B cell (primary cell): ENCODE measurements around the gene GABRG3. TPM values are rescaled to one million over a fixed set of nuclear protein-coding genes. Genes with fewer than 3 reads are reported as not detected.

ENCODE experiments used
- ATAC-seq: fragments of 200-7000 bp; cut with Tn5 transposase; one replicate; pipeline ENCODE4 v1.10.0; 2021; ENCODE audit warnings: low read depth, mild to moderate bottlenecking, moderate number of reproducible peaks, moderate library complexity
- CTCF ChIA-PET: fragments of 350-600 bp; sonication (Branson Sonifier 250); formaldehyde crosslinking; loops from one replicate; lab custom pipeline; 2021; ENCODE audit warnings: antibody characterized with exemption, inconsistent platforms; lab: Charles Lee
- POLR2A ChIA-PET: fragments of 350-600 bp; sonication (Branson Sonifier 250); formaldehyde crosslinking; loops from one replicate; lab custom pipeline; 2021; ENCODE audit warnings: antibody characterized with exemption; lab: Charles Lee
- DNase-seq: peaks from one replicate; pipeline ENCODE4 v3.0.0; 2013
- H2AFZ ChIP-seq: 2 replicates; pipeline ENCODE4 v1.6.1; 2012; ENCODE audit warnings: mild to moderate bottlenecking, low read depth, low read length; ENCODE audit not compliant: insufficient read depth, poor library complexity, severe bottlenecking
- H3K27ac ChIP-seq, 2 donors: 1 replicate in 1 of 2; 2 replicates in 1 of 2; pipeline ENCODE4 v1.5.1; 2012 to 2013; ENCODE audit warnings: low read length in 2 of 2, mild to moderate bottlenecking in 2 of 2, moderate library complexity in 1 of 2
- H3K27me3 ChIP-seq, 4 experiments: fragments of 200-600 bp in 1 of 4; sonication (generic) in 1 of 4; replicated peaks in 1 of 4; 1 replicate in 2 of 4; 2 replicates in 2 of 4; pipeline versions ENCODE4 v1.6.1 to v1.7.0; 2013 to 2016; ENCODE audit warnings: low read length in 3 of 4, mild to moderate bottlenecking in 2 of 4, mixed read lengths in 1 of 4, moderate library complexity in 1 of 4; ENCODE audit not compliant: insufficient read depth in 4 of 4, control insufficient read depth in 3 of 4; ENCODE audit errors: control extremely low read depth in 1 of 4
- H3K36me3 ChIP-seq, 2 experiments: replicated peaks in 1 of 2; 1 replicate in 1 of 2; 2 replicates in 1 of 2; pipeline versions ENCODE4 v1.6.1 to v1.7.1; 2013; ENCODE audit warnings: low read length in 1 of 2; ENCODE audit not compliant: insufficient read depth in 2 of 2, control insufficient read depth in 1 of 2; ENCODE audit errors: control extremely low read depth in 1 of 2, extremely low read depth in 1 of 2
- H3K4me1 ChIP-seq, 2 donors: fragments of 200-600 bp in 1 of 2; sonication (generic) in 1 of 2; 1 replicate in 1 of 2; 2 replicates in 1 of 2; pipeline versions ENCODE4 v1.5.1 to v1.6.1; 2013 to 2017; ENCODE audit warnings: low read length in 2 of 2; ENCODE audit not compliant: control insufficient read depth in 2 of 2, insufficient read depth in 2 of 2
- H3K4me2 ChIP-seq: replicated peaks from 2 replicates; pipeline ENCODE3; 2012; ENCODE audit warnings: mild to moderate bottlenecking, low read depth, low read length; ENCODE audit not compliant: poor library complexity, severe bottlenecking
- H3K4me3 ChIP-seq, 5 experiments: fragments of 200-600 bp in 1 of 5; sonication (generic) in 1 of 5; 1 replicate in 3 of 5; 2 replicates in 2 of 5; pipeline versions ENCODE4 v1.5.1 to v1.7.0; 2011 to 2016; ENCODE audit warnings: low read length in 4 of 5, mild to moderate bottlenecking in 4 of 5, low read depth in 2 of 5, control low read depth in 1 of 5, moderate library complexity in 1 of 5; ENCODE audit not compliant: insufficient read depth in 1 of 5; ENCODE audit errors: control extremely low read depth in 1 of 5, extremely low read depth in 1 of 5
- H3K79me2 ChIP-seq: fragments of 200-600 bp; sonication (generic); one replicate; pipeline ENCODE4 v1.6.0; 2016; ENCODE audit warnings: low read length; ENCODE audit not compliant: control insufficient read depth, insufficient read depth
- H3K9ac ChIP-seq: fragments of 200-600 bp; sonication (generic); 2 replicates; pipeline ENCODE4 v1.6.1; 2017; ENCODE audit warnings: mild to moderate bottlenecking, low read length, moderate library complexity
- H3K9me3 ChIP-seq, 3 donors: one replicate each; pipeline versions ENCODE4 v1.6.1 to v1.7.1; 2013; ENCODE audit warnings: low read length in 2 of 3; ENCODE audit not compliant: control insufficient read depth in 2 of 3, insufficient read depth in 1 of 3; ENCODE audit errors: control extremely low read depth in 1 of 3
- H4K20me1 ChIP-seq: 2 replicates; pipeline ENCODE4 v1.6.0; 2012; ENCODE audit warnings: mild to moderate bottlenecking, low read length; ENCODE audit not compliant: insufficient read depth, control insufficient read depth, poor library complexity, severe bottlenecking
- H3K27ac Mint-ChIP-seq: one replicate; pipeline ENCODE4 v1.8.0; 2021; ENCODE audit warnings: mixed read lengths
- H3K27me3 Mint-ChIP-seq: one replicate; pipeline ENCODE4 v1.8.0; 2021; ENCODE audit warnings: mixed read lengths
- H3K4me1 Mint-ChIP-seq: one replicate; pipeline ENCODE4 v1.8.0; 2021; ENCODE audit warnings: mixed read lengths
- H3K4me3 Mint-ChIP-seq: one replicate; pipeline ENCODE4 v1.8.0; 2021; ENCODE audit warnings: mixed read lengths
- H3K9me3 Mint-ChIP-seq: one replicate; pipeline ENCODE4 v1.8.0; 2022; ENCODE audit warnings: mixed read lengths; ENCODE audit not compliant: insufficient read depth
- EZH2 ChIP-seq: IDR thresholded peaks from 2 replicates; pipeline ENCODE4 v1.6.1; 2012; ENCODE audit warnings: borderline replicate concordance, low read depth, mild to moderate bottlenecking, moderate library complexity, low read length; ENCODE audit not compliant: insufficient read depth, poor library complexity, severe bottlenecking
- whole genome bisulfite sequencing: methylation state at CpG from one replicate; pipeline ENCODE4 v1.1.5; 2013; ENCODE audit warnings: missing lambda C conversion rate; ENCODE audit not compliant: insufficient coverage; 5-methylcytosine and 5-hydroxymethylcytosine counted together
- intact Hi-C: fragments of 100-400 bp; cut with micrococcal nuclease; formaldehyde crosslinking; loops from one replicate; pipeline ENCODE4 v1.10.0; 2022
- polyA plus RNA-seq: library from polyadenylated mRNA; depleted of rRNA; stranded (reverse); fragments of >200 nt; gene quantifications from 2 replicates; pipeline ENCODE4 v1.2.3, GENCODE V29; 2012
- total RNA-seq, 2 donors: library from RNA; stranded (reverse); fragments of 120-200 nt in 1 of 2; gene quantifications; 1 replicate in 1 of 2; 2 replicates in 1 of 2; pipeline versions ENCODE4 v1.2.3 to v1.2.4, GENCODE V29; 2013 to 2022
- TF ChIP-seq, protein P1 (sequence below): fragments of 200-600 bp; IDR thresholded peaks from one replicate; pipeline ENCODE4 v1.8.0; 2022; ENCODE audit warnings: antibody characterized with exemption, mild to moderate bottlenecking

GABRG3 gene
- total and polyA plus RNA-seq, 2 donors (not counting 1 experiment from before 2014, with no cell fraction given): not detected

- Histone ChIP-seq H3K27me3 (no peaks in the 10 kb centered on the region), H3K4me1 (no peaks in the 10 kb centered on the region), H2AFZ (no peak overlapping the region), H3K79me2 (no peaks in the 10 kb centered on the region), H3K4me2 (no peak overlapping the region), H3K36me3 (no peaks in the 10 kb centered on the region), H3K9ac (no peak overlapping the region), H3K27ac (no peak overlapping the region), H3K9me3 (peaks cover 0 to 7% (median 0%) of the 10 kb centered on the region in 3 donors), H3K4me3 (no peak overlapping the region), H4K20me1 (no peaks in the 10 kb centered on the region)
- Mint-ChIP-seq H3K27me3 (no peaks in the 10 kb centered on the region), H3K4me1 (no peaks in the 10 kb centered on the region), H3K4me3 (no peak overlapping the region), H3K27ac (no peak overlapping the region), H3K9me3 (no peaks in the 10 kb centered on the region)
- intact Hi-C loops: no loop called here
- no peak for ATAC-seq
- ChIA-PET CTCF (interaction anchor here (0.5 kb wide), 1 partner anchor 23 kb away, joined by 3 read pairs; no protein-coding TSS in a partner anchor), POLR2A (no interaction called here)
- TF ChIP-seq, protein P1, sequence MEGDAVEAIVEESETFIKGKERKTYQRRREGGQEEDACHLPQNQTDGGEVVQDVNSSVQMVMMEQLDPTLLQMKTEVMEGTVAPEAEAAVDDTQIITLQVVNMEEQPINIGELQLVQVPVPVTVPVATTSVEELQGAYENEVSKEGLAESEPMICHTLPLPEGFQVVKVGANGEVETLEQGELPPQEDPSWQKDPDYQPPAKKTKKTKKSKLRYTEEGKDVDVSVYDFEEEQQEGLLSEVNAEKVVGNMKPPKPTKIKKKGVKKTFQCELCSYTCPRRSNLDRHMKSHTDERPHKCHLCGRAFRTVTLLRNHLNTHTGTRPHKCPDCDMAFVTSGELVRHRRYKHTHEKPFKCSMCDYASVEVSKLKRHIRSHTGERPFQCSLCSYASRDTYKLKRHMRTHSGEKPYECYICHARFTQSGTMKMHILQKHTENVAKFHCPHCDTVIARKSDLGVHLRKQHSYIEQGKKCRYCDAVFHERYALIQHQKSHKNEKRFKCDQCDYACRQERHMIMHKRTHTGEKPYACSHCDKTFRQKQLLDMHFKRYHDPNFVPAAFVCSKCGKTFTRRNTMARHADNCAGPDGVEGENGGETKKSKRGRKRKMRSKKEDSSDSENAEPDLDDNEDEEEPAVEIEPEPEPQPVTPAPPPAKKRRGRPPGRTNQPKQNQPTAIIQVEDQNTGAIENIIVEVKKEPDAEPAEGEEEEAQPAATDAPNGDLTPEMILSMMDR: no peak
- TF ChIP-seq EZH2: no peak
- no peak for DNase-seq
- WGBS: 91% methylated on average over 5 of the region's 5 CpGs
Measured at GRCh38 chr15:27579738-27580137, 608.8 kb downstream of the GABRG3 start.

- Histone ChIP-seq H3K9me3 (peaks cover 0 to 6% (median 0%) of the 10 kb centered on the region in 3 donors), H3K9ac (no peak overlapping the region), H3K4me1 (no peaks in the 10 kb centered on the region), H3K79me2 (no peaks in the 10 kb centered on the region), H3K36me3 (no peaks in the 10 kb centered on the region), H3K27ac (no peak overlapping the region), H2AFZ (no peak overlapping the region), H3K4me3 (no peak overlapping the region), H3K27me3 (no peaks in the 10 kb centered on the region), H4K20me1 (no peaks in the 10 kb centered on the region), H3K4me2 (no peak overlapping the region)
- H3K9me3 Mint-ChIP-seq: no peaks in the 10 kb centered on the region
- H3K4me1 Mint-ChIP-seq: no peaks in the 10 kb centered on the region
- DNase-seq (no peak), ATAC-seq (no peak)
- TF ChIP-seq EZH2: no peak
- TF ChIP-seq, protein P1: no peak
- WGBS: no CpG with 5 or more reads among the region's 5 CpGs
- H3K27me3 Mint-ChIP-seq: no peaks in the 10 kb centered on the region
- no peak overlapping the region for H3K4me3 Mint-ChIP-seq
- CTCF ChIA-PET: interaction anchor here (0.8 kb wide), 1 partner anchor 9 kb away, joined by 3 read pairs; no protein-coding TSS in a partner anchor
- intact Hi-C loops: no loop called here
- POLR2A ChIA-PET: no interaction called here
- H3K27ac Mint-ChIP-seq: no peak overlapping the region
Measured at GRCh38 chr15:27582726-27583410, 611.9 kb downstream of the GABRG3 start.
